Neuron (in vitro differentiated cells): Measurements from ENCODE around the gene TRIM41.
"Not testable (repeated sequence)": the region's sequence is repeated elsewhere in the genome, so short reads cannot be mapped to it uniquely, and the experiment has no call there.

Experiments
- H2AFZ ChIP-seq: one replicate; pipeline ENCODE4 v1.6.1; 2013; ENCODE audit warnings: low read depth, mild to moderate bottlenecking, inconsistent platforms, low read length, moderate library complexity
- H3K27me3 ChIP-seq: one replicate; pipeline ENCODE4 v1.6.1; 2013; ENCODE audit warnings: low read length; ENCODE audit not compliant: insufficient read depth
- H3K36me3 ChIP-seq: one replicate; pipeline ENCODE4 v1.6.1; 2013; ENCODE audit warnings: low read length; ENCODE audit not compliant: insufficient read depth
- H3K4me1 ChIP-seq: one replicate; pipeline ENCODE4 v1.6.1; 2013; ENCODE audit warnings: low read length; ENCODE audit not compliant: insufficient read depth
- H3K4me3 ChIP-seq: 2 replicates; pipeline ENCODE4 v1.5.1; 2013; ENCODE audit warnings: mild to moderate bottlenecking, low read length, moderate library complexity
- H3K9me3 ChIP-seq: one replicate; pipeline ENCODE4 v1.6.1; 2013; ENCODE audit warnings: low read length

TRIM41 gene

GRCh38 chr5:181209006-181209405, 14.1 kb upstream of the TRIM41 start:
- H3K9me3 ChIP-seq, H3K36me3 ChIP-seq, H2AFZ ChIP-seq, H3K4me3 ChIP-seq: not testable (repeated sequence)
- H3K4me1 ChIP-seq: peaks cover 11% of the 10 kb centered on the region
- peaks cover 18% of the 10 kb centered on the region for H3K27me3 ChIP-seq

- not testable (repeated sequence) for H3K4me3 ChIP-seq, H3K4me1 ChIP-seq, H2AFZ ChIP-seq, H3K36me3 ChIP-seq, H3K9me3 ChIP-seq
- peaks cover 16% of the 10 kb centered on the region for H3K27me3 ChIP-seq
These were observed 12.9 kb upstream of the TRIM41 start for GRCh38 chr5:181210148-181210547.

GRCh38 chr5:181210698-181211097, 12.4 kb upstream of the TRIM41 start:
- H3K27me3 ChIP-seq: peaks cover 16% of the 10 kb centered on the region
- not testable (repeated sequence) for H2AFZ ChIP-seq, H3K4me3 ChIP-seq, H3K9me3 ChIP-seq, H3K4me1 ChIP-seq, H3K36me3 ChIP-seq

GRCh38 chr5:181211208-181211607, 11.9 kb upstream of the TRIM41 start:
- Histone ChIP-seq H3K36me3 (no peaks in the 10 kb centered on the region), H3K9me3 (no peaks in the 10 kb centered on the region), H2AFZ (no peak overlapping the region), H3K4me1 (peaks cover under 1% of the 10 kb centered on the region), H3K4me3 (no peak overlapping the region), H3K27me3 (peaks cover 16% of the 10 kb centered on the region)

GRCh38 chr5:181212080-181212479, 11.0 kb upstream of the TRIM41 start:
- Histone ChIP-seq H2AFZ (no peak overlapping the region), H3K4me1 (peaks cover 6% of the 10 kb centered on the region), H3K36me3 (no peaks in the 10 kb centered on the region), H3K9me3 (no peaks in the 10 kb centered on the region), H3K27me3 (peaks cover 16% of the 10 kb centered on the region), H3K4me3 (no peak overlapping the region)

- no peaks in the 10 kb centered on the region for H3K36me3 ChIP-seq
- peaks cover 11% of the 10 kb centered on the region for H3K4me1 ChIP-seq
- peaks cover 16% of the 10 kb centered on the region for H3K27me3 ChIP-seq
These were observed 10.1 kb upstream of the TRIM41 start for GRCh38 chr5:181212934-181213333.

GRCh38 chr5:181214249-181214648, 8.8 kb upstream of the TRIM41 start:
- Histone ChIP-seq H3K27me3 (peaks cover 16% of the 10 kb centered on the region), H3K4me1 (peaks cover 11% of the 10 kb centered on the region)
- not testable (repeated sequence) for H3K9me3 ChIP-seq, H2AFZ ChIP-seq, H3K4me3 ChIP-seq, H3K36me3 ChIP-seq

More at GRCh38 chr5:181212934-181213333, 10.1 kb upstream of the TRIM41 start:
- no peak overlapping the region for H3K4me3 ChIP-seq
- H2AFZ ChIP-seq: no peak overlapping the region
- no peaks in the 10 kb centered on the region for H3K9me3 ChIP-seq

- H3K4me3 ChIP-seq: peak overlapping the region; percentile 47
These were observed 6.8 kb upstream of the TRIM41 start for GRCh38 chr5:181215997-181216989.

GRCh38 chr5:181217111-181217802, 5.8 kb upstream of the TRIM41 start:
- peaks cover 7% of the 10 kb centered on the region for H3K27me3 ChIP-seq
- H3K4me3 ChIP-seq: peak overlapping the region; percentile 49
- H3K4me1 ChIP-seq: peaks cover 11% of the 10 kb centered on the region
- peak overlapping the region; percentile 19 for H2AFZ ChIP-seq
- H3K9me3 ChIP-seq: no peaks in the 10 kb centered on the region
- no peaks in the 10 kb centered on the region for H3K36me3 ChIP-seq

More at GRCh38 chr5:181215997-181216989, 6.8 kb upstream of the TRIM41 start:
- peaks cover 12% of the 10 kb centered on the region for H3K27me3 ChIP-seq
- no peaks in the 10 kb centered on the region for H3K9me3 ChIP-seq
- peaks cover 11% of the 10 kb centered on the region for H3K4me1 ChIP-seq
- no peaks in the 10 kb centered on the region for H3K36me3 ChIP-seq
- H2AFZ ChIP-seq: no peak overlapping the region

- Histone ChIP-seq H3K4me3 (peak overlapping the region; percentile 49), H3K36me3 (no peaks in the 10 kb centered on the region), H3K4me1 (peaks cover 11% of the 10 kb centered on the region), H3K9me3 (no peaks in the 10 kb centered on the region), H2AFZ (peak overlapping the region; percentile 19), H3K27me3 (peaks cover 3% of the 10 kb centered on the region)
These were observed 5.3 kb upstream of the TRIM41 start for GRCh38 chr5:181217803-181218062.

- Histone ChIP-seq H3K36me3 (no peaks in the 10 kb centered on the region), H3K4me3 (peak overlapping the region; percentile 49), H3K9me3 (no peaks in the 10 kb centered on the region), H3K4me1 (peaks cover 11% of the 10 kb centered on the region), H3K27me3 (no peaks in the 10 kb centered on the region), H2AFZ (no peak overlapping the region)
These were observed 4.3 kb upstream of the TRIM41 start for GRCh38 chr5:181218795-181219124.

- no peaks in the 10 kb centered on the region for H3K36me3 ChIP-seq
- H3K4me1 ChIP-seq: peaks cover 17% of the 10 kb centered on the region
- no peaks in the 10 kb centered on the region for H3K9me3 ChIP-seq
- no peaks in the 10 kb centered on the region for H3K27me3 ChIP-seq
- no peak overlapping the region for H3K4me3 ChIP-seq
- no peak overlapping the region for H2AFZ ChIP-seq
These were observed 3.6 kb upstream of the TRIM41 start for GRCh38 chr5:181219262-181220177.

- no peak overlapping the region for H2AFZ ChIP-seq
- H3K27me3 ChIP-seq: no peaks in the 10 kb centered on the region
- H3K4me3 ChIP-seq: no peak overlapping the region
- H3K9me3 ChIP-seq: no peaks in the 10 kb centered on the region
- peaks cover 24% of the 10 kb centered on the region for H3K4me1 ChIP-seq
- H3K36me3 ChIP-seq: peaks cover 5% of the 10 kb centered on the region
These were observed 2.9 kb upstream of the TRIM41 start for GRCh38 chr5:181220178-181220515.
